Left ventricle myocardium superior (tissue), 1 donor: ENCODE results near the gene APOBEC3F. TPM values are rescaled to one million over a fixed set of nuclear protein-coding genes. Genes with fewer than 3 reads are reported as not detected.
A peak's percentile ranks its signal among the peaks of the same experiment; 100 is the strongest.
"Not testable (repeated sequence)": the region's sequence is repeated elsewhere in the genome, so short reads cannot be mapped to it uniquely, and the experiment has no call there.

Experiments used
- ATAC-seq: fragments of 200-7000 bp; cut with Tn5 transposase; one replicate; pipeline ENCODE4 v1.9.1; 2020; ENCODE audit warnings: mild to moderate bottlenecking, moderate library complexity
- DNase-seq: peaks from one replicate; pipeline ENCODE4 v3.0.0-alpha.2; 2020
- intact Hi-C: fragments of 100-400 bp; cut with micrococcal nuclease; formaldehyde crosslinking; loops from one replicate; pipeline ENCODE4 v1.11.0; 2022
- total RNA-seq: library from RNA; stranded (reverse); fragmentation: NEBNext Ultra II Directional; extraction: Animal tissue kit (Norgen Biotek cat#: 25700); gene quantifications from one replicate; pipeline ENCODE4 v1.2.1, GENCODE V29; 2021
- donor health status: DM: no; HTN: yes; CAD: no; lungs with severe emphysema.

The APOBEC3F gene
- total RNA-seq, 1 donor from 2014 or later = 4.4 TPM

DNA sequence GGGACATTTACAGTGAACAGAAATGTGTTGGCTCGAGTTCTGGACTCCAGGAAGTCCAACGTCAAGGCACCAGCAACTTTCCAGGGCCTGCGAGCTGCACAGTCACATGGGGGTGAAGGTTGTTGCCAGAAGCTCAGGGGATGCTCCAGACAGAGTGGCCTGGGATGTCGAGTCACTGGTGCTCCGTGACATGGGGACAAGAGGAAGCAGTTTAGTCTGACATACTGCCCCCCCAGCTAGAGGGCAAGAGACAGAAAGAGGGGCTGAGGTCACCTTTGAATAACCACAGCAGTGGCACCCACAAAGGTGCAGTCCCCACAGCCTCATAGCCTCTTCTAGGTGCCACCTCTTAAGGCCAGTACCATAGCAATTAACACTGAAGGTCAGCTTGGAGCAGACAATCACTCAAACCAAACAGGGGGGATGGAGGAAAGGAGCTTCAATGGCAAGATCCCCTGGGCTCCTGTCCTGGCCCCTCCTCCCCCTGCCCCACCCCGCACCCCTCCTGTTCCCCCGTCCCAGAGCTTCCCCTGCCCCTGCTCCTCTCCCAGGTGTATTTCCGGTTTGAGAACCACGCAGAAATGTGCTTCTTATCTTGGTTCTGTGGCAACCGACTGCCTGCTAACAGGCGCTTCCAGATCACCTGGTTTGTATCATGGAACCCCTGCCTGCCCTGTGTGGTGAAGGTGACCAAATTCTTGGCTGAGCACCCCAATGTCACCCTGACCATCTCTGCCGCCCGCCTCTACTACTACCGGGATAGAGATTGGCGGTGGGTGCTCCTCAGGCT is 15.9 kb upstream of the APOBEC3F start:
- no peak for ATAC-seq
- DNase-seq = no peak
- intact Hi-C loops = no loop called here

DNA sequence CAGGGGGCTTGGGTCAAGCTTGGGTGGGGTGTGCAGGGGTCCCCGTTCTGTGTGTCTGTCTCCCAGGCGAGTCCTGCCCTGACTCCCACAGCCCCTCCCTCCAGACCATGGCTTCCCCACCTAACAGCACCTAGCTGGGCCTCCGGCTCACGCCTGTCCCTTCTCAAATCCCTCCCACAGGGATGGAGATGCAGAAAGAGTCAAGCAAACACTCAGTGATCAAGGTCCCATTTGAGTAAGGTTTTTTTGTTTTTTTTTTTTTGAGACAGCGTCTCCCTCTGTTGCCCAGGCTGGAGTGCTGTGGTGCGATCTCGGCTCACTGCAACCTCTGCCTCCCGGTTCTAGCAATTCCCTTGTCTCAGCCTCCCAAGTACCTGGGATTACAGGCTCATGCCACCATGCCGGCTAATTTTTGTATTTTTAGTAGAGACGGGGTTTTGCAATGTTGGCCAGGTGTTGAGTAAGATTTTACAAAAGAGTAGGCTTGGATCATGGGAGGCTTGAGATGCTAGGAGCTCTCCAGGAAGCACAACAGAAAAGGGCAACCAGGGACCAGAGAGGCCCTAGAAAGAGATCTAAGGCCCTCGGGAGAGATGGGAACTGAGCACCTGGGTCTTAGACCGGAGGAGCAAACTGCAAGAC is 14.0 kb upstream of the APOBEC3F start:
- no peak for DNase-seq
- intact Hi-C loops = no loop called here
- no peak for ATAC-seq

DNA sequence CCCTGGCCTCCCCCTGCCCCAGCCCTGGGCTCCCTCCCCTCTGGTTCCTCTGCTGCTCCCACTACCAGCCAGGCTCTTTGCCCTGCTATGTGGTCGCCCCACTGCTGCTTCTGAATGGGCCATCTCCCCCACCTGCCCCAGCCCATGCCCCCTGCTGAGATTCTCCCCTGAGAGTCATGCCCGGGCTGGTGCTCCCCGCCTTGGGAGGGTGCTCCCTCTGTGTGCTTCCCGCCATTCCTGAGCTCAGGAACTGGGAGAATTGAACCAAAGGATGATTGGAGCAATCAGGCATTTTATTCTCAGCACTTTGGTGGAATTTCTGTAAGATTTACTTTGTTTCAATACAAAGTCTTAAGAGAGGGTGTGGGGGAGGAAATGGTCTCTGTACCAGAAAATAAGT is 12.9 kb upstream of the APOBEC3F start:
- intact Hi-C loops = no loop called here
- ATAC-seq (no peak), DNase-seq (no peak)

DNA sequence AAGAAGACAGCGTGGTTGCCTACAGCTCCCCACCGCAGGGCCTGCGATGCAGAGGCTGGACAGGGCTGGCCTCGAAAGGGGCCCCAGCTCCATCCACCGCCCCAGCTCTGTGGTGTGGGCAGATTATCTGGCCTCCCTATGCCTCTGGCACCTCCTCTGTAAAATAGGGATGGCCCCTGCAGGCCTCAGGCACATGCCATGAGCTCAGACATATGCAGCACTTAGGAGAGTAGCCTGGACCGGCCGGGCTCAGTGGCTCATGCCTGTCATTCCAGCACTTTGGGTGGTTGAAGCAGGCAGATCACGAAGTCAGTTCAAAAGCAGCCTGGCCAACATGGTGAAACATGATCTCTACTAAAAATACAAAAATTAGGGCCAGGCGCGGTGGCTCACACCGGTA is 12.4 kb upstream of the APOBEC3F start:
- no peak for DNase-seq
- intact Hi-C loops = no loop called here
- ATAC-seq = no peak

DNA sequence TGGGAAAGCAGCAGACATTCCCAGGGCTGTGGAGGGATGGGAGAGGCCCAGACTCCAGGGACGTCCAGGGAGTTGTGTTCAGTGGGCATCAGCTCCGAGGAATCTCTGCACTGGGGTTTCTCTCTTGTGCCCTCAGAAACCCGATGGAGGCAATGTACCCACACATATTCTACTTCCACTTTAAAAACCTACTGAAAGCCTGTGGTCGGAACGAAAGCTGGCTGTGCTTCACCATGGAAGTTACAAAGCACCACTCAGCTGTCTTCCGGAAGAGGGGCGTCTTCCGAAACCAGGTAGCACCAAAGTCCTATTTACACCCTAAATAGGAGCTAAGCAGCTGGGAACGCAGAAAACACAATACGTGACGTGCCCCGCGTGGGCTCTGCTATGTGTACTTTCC is 11.4 kb upstream of the APOBEC3F start:
- ATAC-seq (no peak), DNase-seq (no peak)
- intact Hi-C loops = no loop called here

DNA sequence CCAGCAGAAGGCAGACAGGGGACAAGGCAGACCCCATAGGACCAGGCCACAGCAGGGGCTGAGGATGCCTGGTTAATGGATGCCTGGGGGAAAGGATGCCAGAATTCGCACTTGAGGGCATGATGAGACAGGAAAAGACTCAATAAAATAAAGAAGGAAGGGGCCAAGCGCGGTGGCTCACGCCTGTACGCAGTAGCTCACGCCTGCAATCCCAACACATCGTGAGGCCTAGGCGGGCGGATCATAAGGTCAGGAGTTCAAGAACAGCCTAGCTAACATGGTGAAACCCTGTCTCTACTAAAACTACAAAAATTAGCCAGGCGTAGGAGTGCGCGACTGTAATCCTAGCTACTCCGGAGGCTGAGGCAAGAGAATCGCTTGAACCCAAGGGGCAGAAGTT is 10.0 kb upstream of the APOBEC3F start:
- intact Hi-C loops = no loop called here
- ATAC-seq (no peak), DNase-seq (no peak)

DNA sequence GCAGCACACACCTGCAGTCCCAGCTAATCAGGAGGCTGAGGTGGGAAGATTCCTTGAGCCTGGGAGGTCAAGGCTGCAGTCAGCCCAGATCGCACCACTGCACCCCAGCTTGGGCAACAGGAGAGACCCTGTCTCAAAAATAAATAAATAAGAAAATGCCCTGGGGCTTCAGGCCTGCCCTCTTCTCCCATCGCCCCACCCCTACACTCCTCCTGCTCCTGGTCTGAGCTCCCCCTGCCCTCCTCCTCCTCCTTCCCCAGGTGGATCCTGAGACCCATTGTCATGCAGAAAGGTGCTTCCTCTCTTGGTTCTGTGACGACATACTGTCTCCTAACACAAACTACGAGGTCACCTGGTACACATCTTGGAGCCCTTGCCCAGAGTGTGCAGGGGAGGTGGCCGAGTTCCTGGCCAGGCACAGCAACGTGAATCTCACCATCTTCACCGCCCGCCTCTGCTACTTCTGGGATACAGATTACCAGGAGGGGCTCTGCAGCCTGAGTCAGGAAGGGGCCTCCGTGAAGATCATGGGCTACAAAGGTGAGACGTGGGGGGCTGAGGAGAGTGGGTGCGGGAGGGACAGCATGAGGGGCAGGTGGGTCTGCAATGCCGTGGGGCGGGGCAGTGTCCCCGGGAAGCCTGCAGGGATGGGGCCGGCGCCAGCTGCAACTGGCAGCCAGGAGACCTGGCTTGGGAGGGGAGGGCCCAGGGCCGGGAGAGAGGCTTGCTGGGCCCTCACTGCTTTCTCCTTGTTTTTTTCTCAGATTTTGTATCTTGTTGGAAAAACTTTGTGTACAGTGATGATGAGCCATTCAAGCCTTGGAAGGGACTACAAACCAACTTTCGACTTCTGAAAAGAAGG is 9.0 kb upstream of the APOBEC3F start:
- ATAC-seq, intact Hi-C loops, DNase-seq: not testable (repeated sequence)

DNA sequence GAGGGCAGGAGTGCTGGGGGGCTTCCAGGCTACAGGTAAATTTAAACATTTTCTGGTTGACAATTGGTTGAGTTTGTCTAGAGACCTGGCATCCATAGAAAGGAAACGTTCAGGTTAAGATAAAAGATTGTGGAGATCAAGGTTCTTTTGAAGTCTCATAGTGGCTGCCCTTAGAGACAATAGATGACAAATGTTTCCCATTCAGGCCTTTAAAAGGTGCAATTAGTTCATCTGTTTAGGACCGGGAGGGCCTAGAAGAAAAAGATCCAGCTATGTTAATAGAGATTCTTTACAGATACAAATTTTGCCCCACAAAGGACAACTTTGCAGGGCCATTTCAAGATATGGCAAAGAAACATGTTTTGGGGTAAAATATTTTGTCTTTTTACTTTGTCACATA is 3.6 kb upstream of the APOBEC3F start:
- ATAC-seq, DNase-seq, intact Hi-C loops: not testable (repeated sequence)

DNA sequence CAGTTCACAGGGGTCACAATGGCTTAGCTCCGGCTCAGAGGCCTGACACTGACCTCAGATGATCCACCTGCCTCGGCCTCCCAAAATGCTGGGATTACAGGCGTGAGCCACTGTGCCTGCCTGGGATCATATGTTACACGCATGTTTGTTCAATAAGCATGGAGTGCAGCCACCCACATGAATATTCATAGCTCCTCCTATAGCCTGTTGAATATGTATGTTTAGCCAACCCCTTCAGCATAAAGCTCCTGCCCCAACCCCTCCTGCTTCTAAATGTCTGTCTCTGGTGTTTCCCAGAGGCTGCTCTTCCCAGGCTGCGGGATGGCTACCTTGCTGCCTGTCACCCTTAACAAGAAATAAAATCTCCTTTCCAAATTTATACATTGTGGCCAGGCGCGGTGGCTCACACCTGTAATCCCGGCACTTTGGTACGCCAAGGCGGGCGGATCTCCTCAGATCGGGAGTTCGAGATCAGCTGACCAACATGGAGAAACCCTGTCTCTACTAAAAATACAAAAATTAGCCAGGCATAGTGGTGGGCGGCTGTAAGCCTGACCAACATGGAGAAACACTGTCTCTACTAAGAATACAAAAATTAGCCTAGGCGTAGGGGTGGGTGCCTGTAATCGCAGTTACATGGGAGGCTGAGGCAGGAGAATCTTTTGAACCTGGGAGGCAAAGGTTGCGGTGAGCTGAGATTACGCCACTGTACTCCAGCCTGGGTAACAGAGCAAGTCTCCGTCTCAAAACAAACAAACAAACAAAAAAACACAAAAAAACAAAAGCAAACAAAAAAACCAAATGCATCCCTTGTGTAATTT is 1.1 kb upstream of the APOBEC3F start:
- intact Hi-C loops = no loop called here
- ATAC-seq = no peak
- no peak for DNase-seq

DNA sequence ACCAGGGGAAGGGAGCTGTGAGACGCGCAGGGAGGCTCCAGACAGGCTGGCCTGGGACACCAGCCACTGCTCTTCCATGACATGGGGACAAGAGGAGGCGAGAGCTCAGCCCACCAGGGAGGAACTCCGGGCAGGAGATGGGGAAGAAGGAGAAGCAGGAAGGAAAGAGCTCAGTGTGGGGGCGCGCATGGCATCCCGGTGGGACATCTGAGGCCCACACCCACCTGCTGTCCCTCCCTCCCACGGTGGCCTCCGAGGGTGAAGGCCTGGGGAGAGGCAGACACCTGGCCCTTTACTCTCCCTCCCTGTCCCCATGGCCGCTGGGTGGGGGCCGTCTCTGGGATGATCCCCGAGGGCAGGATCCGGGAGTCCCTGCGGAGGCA is 518 bp upstream of the APOBEC3F start:
- intact Hi-C loops, DNase-seq: not testable (repeated sequence)
- peak; percentile 13 for ATAC-seq

DNA sequence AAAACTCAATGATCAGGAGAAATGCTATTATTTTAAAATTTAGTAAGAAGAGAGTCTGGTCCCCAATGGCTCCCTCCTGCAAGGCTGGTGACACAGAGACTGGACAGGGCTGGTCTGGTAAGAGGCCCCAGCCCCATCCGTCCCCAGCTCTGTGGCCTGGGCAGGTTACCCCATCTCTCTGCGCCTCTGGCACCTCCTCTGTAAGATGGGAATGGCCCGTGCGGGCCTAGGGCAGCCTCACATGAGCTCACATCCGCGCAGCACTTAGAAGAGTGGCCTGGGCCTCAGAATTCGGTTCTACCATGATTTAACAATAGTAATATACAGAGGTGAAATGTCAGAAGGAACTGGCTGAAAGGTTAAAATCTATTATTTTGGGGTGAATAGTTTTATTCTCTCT is 1.2 kb downstream of the APOBEC3F start:
- ATAC-seq (no peak), DNase-seq (no peak)
- intact Hi-C loops = no loop called here

DNA sequence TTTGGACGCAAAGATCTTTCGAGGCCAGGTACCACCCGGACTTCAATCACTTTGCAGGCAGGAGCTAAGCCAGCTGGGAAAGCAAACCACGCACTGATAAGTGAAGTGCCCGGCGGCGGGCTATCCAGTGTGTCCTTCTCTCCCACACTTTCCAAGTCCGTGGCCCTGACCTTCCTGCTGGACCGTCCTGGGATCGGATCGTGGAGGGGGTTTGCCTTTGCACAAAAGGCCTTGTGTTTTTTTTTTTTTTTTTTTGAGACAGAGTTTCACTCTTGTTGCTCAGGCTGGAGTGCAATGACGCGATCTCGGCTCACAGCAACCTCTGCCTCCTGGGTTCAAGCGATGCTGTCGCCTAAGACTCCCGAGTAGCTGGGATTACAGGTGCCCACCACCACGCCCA is 2.4 kb downstream of the APOBEC3F start:
- ATAC-seq, intact Hi-C loops, DNase-seq: not testable (repeated sequence)

DNA sequence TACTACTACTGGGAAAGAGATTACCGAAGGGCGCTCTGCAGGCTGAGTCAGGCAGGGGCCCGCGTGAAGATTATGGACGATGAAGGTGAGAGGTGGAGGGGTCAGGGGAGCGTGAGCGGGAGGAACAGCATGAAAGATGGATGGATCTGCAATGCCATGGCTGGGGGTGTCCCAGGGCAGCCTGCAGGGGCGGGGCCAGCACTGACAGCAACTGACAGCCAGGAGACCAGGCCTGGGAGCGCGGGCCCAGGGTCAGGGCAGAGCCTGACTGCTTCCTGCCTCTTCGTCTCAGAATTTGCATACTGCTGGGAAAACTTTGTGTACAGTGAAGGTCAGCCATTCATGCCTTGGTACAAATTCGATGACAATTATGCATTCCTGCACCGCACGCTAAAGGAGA is 4.5 kb downstream of the APOBEC3F start:
- intact Hi-C loops, DNase-seq: not testable (repeated sequence)

DNA sequence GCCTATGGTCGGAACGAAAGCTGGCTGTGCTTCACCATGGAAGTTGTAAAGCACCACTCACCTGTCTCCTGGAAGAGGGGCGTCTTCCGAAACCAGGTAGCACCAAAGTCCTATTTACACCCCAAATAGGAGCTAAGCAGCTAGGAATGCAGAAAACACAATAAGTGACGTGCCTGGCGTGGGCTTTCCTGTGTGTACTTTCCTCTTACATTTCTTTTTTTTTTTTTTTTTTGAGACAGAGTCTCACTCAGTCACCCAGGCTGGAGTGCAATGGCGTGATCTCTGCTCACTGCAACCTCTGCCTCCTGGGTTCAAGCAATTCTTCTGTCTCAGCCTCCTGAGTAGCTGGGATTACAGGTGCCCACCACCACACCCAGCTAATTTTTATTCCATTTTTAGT is 8.8 kb downstream of the APOBEC3F start:
- DNase-seq, ATAC-seq, intact Hi-C loops: not testable (repeated sequence)

More for the DNA sequence above, 4.5 kb downstream of the APOBEC3F start:
- ATAC-seq = not testable (repeated sequence)

DNA sequence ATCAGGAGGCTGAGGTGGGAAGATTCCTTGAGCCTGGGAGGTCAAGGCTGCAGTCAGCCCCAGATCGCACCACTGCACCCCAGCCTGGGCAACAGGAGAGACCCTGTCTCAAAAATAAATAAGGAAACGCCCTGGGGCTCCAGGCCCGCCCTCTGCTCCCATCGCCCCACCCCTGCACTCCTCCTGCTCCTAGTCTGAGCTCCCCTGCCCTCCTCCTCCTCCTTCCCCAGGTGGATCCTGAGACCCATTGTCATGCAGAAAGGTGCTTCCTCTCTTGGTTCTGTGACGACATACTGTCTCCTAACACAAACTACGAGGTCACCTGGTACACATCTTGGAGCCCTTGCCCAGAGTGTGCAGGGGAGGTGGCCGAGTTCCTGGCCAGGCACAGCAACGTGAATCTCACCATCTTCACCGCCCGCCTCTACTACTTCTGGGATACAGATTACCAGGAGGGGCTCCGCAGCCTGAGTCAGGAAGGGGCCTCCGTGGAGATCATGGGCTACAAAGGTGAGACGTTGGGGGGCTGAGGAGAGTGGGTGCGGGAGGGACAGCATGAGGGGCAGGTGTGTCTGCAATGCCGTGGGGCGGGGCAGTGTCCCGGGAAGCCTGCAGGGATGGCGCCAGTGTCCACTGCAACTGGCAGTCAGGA is 11.3 kb downstream of the APOBEC3F start:
- ATAC-seq, intact Hi-C loops: not testable (repeated sequence)
- peak; percentile 13 for DNase-seq

DNA sequence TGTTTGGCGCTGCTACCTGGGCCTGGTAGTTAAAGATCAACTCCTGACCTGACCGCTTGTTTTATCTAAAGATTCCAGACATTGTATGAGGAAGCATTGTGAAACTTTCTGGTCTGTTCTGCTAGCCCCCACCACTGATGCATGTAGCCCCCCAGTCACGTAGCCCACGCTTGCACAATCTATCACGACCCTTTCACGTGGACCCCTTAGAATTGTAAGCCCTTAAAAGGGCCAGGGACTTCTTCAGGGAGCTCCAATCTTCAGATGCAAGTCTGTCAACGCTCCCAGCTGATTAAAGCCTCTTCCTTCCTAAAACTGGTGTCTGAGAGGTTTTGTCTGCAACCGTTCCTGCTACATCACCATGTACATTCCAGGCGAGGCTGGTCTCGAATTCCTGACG is 15.0 kb downstream of the APOBEC3F start:
- intact Hi-C loops = no loop called here
- no peak for ATAC-seq
- DNase-seq = no peak

DNA sequence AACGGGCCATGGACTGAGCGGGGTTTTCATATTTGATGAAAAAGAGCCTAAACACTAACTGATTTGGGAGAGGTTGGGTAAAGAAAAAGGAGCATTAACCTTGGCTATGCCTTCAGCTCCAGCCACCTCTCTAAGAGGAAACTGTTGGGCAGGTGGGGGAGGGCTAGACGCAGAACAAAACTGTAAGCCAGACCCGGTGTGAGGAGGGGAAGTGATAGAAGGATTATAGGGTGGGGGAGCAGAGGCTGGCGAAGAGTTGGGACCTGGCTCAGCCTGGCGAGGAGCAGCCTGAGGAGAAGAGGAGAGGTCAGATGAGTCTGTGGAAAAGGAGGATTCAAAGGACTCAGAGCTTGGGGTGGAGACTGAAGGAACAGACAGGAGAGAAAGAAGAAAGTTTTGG is 20.6 kb downstream of the APOBEC3F start:
- peak; percentile 3 for DNase-seq
- ATAC-seq, intact Hi-C loops: not testable (repeated sequence)

DNA sequence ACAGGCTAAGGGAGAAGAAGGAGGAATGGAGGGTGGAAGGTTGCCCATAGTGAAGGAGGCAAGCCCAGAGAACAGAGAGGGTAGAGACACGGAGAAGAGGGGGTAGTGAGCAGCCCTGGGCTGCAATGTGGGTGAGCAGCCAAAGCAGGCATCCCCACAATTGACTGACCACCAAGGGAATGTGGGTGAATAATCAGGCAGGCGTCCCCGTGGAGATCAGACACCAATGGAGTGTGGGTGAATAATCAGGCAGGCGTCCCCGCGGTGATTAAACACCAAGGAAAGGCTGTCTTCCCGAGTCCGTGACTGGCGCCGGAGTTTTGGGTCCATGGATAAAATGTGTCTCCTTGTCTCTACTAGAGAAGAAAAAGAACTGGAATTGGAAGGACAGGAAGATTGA is 21.3 kb downstream of the APOBEC3F start:
- DNase-seq = peak; percentile 7
- intact Hi-C loops, ATAC-seq: not testable (repeated sequence)
